ENCODE results near the gene CGRRF1.

- TF ChIP-seq CTCF (IDR thresholded peaks at IDR 0.05) (no peak), POLR2A (IDR thresholded peaks at IDR 0.05) (no peak)
Observed at GRCh38 chr14:54480830-54481562, 28.7 kb upstream of the CGRRF1 start.

Measured in ovary (tissue), 3 donors.